Liver (tissue), 9 donors: ENCODE measurements around the gene SETD1A. TPM values are rescaled to one million over a fixed set of nuclear protein-coding genes. Genes with fewer than 3 reads are reported as not detected.

Source experiments
- DNase-seq: peaks from one replicate; pipeline ENCODE4 v3.0.0-alpha.2; 2017; ENCODE audit warnings: low spot score
- H3K27ac ChIP-seq, 2 donors: one replicate each; pipeline ENCODE4 v1.7.0; 2013; ENCODE audit warnings: inconsistent platforms in 2 of 2, low read length in 2 of 2, control low read depth in 1 of 2, low read depth in 1 of 2, mild to moderate bottlenecking in 1 of 2
- H3K27me3 ChIP-seq, 4 donors: one replicate each; pipeline versions ENCODE4 v1.6.1 to v1.7.0; 2013; ENCODE audit warnings: low read length in 3 of 4, inconsistent platforms in 1 of 4, mild to moderate bottlenecking in 1 of 4, moderate library complexity in 1 of 4; ENCODE audit not compliant: control insufficient read depth in 4 of 4, insufficient read depth in 4 of 4
- H3K36me3 ChIP-seq, 4 donors: one replicate each; pipeline versions ENCODE4 v1.6.1 to v1.7.0; 2013; ENCODE audit warnings: low read length in 3 of 4, mild to moderate bottlenecking in 3 of 4, low read depth in 1 of 4, moderate library complexity in 1 of 4; ENCODE audit not compliant: control insufficient read depth in 4 of 4, insufficient read depth in 3 of 4
- H3K4me1 ChIP-seq, 4 donors: one replicate each; pipeline versions ENCODE4 v1.6.1 to v1.7.0; 2013; ENCODE audit warnings: low read length in 3 of 4, mild to moderate bottlenecking in 3 of 4, moderate library complexity in 1 of 4; ENCODE audit not compliant: control insufficient read depth in 4 of 4, insufficient read depth in 4 of 4
- H3K4me3 ChIP-seq, 3 donors: one replicate each; pipeline versions ENCODE4 v1.6.1 to v1.7.0; 2013; ENCODE audit warnings: low read length in 3 of 3, control low read depth in 1 of 3, low read depth in 1 of 3, mild to moderate bottlenecking in 1 of 3
- H3K9ac ChIP-seq, 2 donors: one replicate each; pipeline ENCODE4 v1.7.0; 2013; ENCODE audit warnings: low read length in 2 of 2, mild to moderate bottlenecking in 2 of 2, moderate library complexity in 2 of 2, control low read depth in 1 of 2, low read depth in 1 of 2
- H3K9me3 ChIP-seq, 4 donors: one replicate each; pipeline versions ENCODE4 v1.6.1 to v1.7.0; 2013; ENCODE audit warnings: low read length in 3 of 4; ENCODE audit not compliant: control insufficient read depth in 4 of 4
- ATF3 ChIP-seq: IDR thresholded peaks from 2 replicates; pipeline ENCODE4 v1.6.1; 2016; ENCODE audit warnings: antibody characterized with exemption
- CTCF ChIP-seq: fragments of 150-350 bp; IDR thresholded peaks from 2 replicates; pipeline ENCODE4 v1.5.1; 2017; ENCODE audit warnings: improper control_type of control experiment, low read depth, low read length; ENCODE audit not compliant: missing input control
- EGR1 ChIP-seq, 2 donors: IDR thresholded peaks; 2 replicates each; pipeline ENCODE4 v1.6.1; 2016 to 2018; ENCODE audit warnings: antibody characterized with exemption in 2 of 2, low read depth in 2 of 2
- FOXA1 ChIP-seq: IDR thresholded peaks from 2 replicates; pipeline ENCODE4 v1.6.1; 2016; ENCODE audit warnings: antibody characterized with exemption
- FOXA2 ChIP-seq: IDR thresholded peaks from 2 replicates; pipeline ENCODE4 v1.6.1; 2016; ENCODE audit warnings: antibody characterized with exemption
- GABPA ChIP-seq, 2 donors: IDR thresholded peaks in 1 of 2; conservative IDR thresholded peaks in 1 of 2; 2 replicates each; pipeline ENCODE4 v1.6.1; 2016; ENCODE audit warnings: antibody characterized with exemption in 2 of 2, mild to moderate bottlenecking in 1 of 2, moderate library complexity in 1 of 2
- HNF4A ChIP-seq, 2 donors: conservative IDR thresholded peaks; 2 replicates each; pipeline ENCODE4 v1.6.1; 2016; ENCODE audit warnings: antibody characterized with exemption in 2 of 2, mild to moderate bottlenecking in 2 of 2
- JUND ChIP-seq, 2 donors: IDR thresholded peaks; 2 replicates each; pipeline ENCODE4 v1.6.1; 2016; ENCODE audit warnings: antibody characterized with exemption in 2 of 2
- MAX ChIP-seq: IDR thresholded peaks from 2 replicates; pipeline ENCODE4 v1.6.1; 2016; ENCODE audit warnings: antibody characterized with exemption
- RAD21 ChIP-seq, 2 donors: IDR thresholded peaks; 2 replicates each; pipeline ENCODE4 v1.6.1; 2016; ENCODE audit warnings: antibody characterized with exemption in 2 of 2, mild to moderate bottlenecking in 2 of 2
- RXRA ChIP-seq, 2 donors: IDR thresholded peaks; 2 replicates each; pipeline ENCODE4 v1.6.1; 2017 to 2018; ENCODE audit warnings: antibody characterized with exemption in 2 of 2, mild to moderate bottlenecking in 1 of 2
- WGBS: extraction: QIAGEN DNeasy Blood & Tissue Kit; methylation state at CpG from one replicate; pipeline ENCODE4 v1.1.7; 2013; 5-methylcytosine and 5-hydroxymethylcytosine counted together
- polyA plus RNA-seq, 2 donors: library from polyadenylated mRNA; stranded (reverse) in 1 of 2; unstranded in 1 of 2; fragments of 200-250 nt in 1 of 2; fragments of >200 nt in 1 of 2; fragmentation: Nextera tagmentation in 1 of 2; extraction: Ambion mirVana in 1 of 2; gene quantifications; one replicate each; pipeline versions ENCODE4 v1.2.1 to v1.2.3, GENCODE V29; 2013 to 2015
- total RNA-seq, 2 donors: library from RNA; depleted of rRNA; stranded (reverse); fragments of >200 nt; gene quantifications; one replicate each; pipeline ENCODE4 v1.2.3, GENCODE V29; 2014
- donor health status: healthy.
- donor health status: healthy.
- donor health status: healthy.
- donor health status: healthy.
- donor health status: healthy.

The SETD1A gene
- total and polyA plus RNA-seq, 4 donors, result 2.7 to 4.9 (median 3.7) TPM

- 26% methylated on average over 42 of the region's 42 CpGs for WGBS
- peaks cover 6 to 63% (median 45%) of the 10 kb centered on the region in 4 donors for H3K4me1 ChIP-seq
- TF ChIP-seq CTCF, result peak; percentile 4
- no peak for TF ChIP-seq GABPA (IDR thresholded peaks at IDR 0.05 in 1 of 2, conservative IDR thresholded peaks at IDR 0.05 in 1 of 2)
- TF ChIP-seq JUND (IDR thresholded peaks at IDR 0.05), result no peak
- TF ChIP-seq MAX, result no peak
Observed at GRCh38 chr16:30956601-30957455, 726 bp upstream of the SETD1A start.

GRCh38 chr16:30958175-30959079 lies 873 bp downstream of the SETD1A start:
- Histone ChIP-seq H3K27ac (peak overlapping the region; percentile 98), H3K4me1 (peaks cover 5 to 47% (median 34%) of the 10 kb centered on the region in 4 donors), H3K9ac (peak overlapping the region; percentile 23 to 64), H3K27me3 (no peaks in the 10 kb centered on the region), H3K9me3 (no peaks in the 10 kb centered on the region), H3K36me3 (peaks cover 10 to 41% (median 32%) of the 10 kb centered on the region in 4 donors), H3K4me3 (peak overlapping the region; percentile 62 to 96 (median 89))
- no peak for TF ChIP-seq ATF3
- peak; percentile 70 for DNase-seq
- WGBS, result 13% methylated on average over 55 of the region's 55 CpGs

More at GRCh38 chr16:30956601-30957455, 726 bp upstream of the SETD1A start:
- H3K27me3 ChIP-seq, result no peaks in the 10 kb centered on the region
- DNase-seq, result peak; percentile 91
- H3K9ac ChIP-seq, result peak overlapping the region; percentile 84 to 90
- peak overlapping the region; percentile 62 to 96 (median 89) for H3K4me3 ChIP-seq
- H3K9me3 ChIP-seq, result no peaks in the 10 kb centered on the region
- peaks cover 8 to 25% (median 19%) of the 10 kb centered on the region in 4 donors for H3K36me3 ChIP-seq
- peak overlapping the region; percentile 98 for H3K27ac ChIP-seq

GRCh38 chr16:30961384-30961783 lies 3.8 kb downstream of the SETD1A start:
- Histone ChIP-seq H3K9me3 (no peaks in the 10 kb centered on the region), H3K4me3 (no peak overlapping the region), H3K36me3 (peaks cover 18 to 62% (median 47%) of the 10 kb centered on the region in 4 donors), H3K27me3 (no peaks in the 10 kb centered on the region), H3K9ac (no peak overlapping the region), H3K27ac (no peak overlapping the region), H3K4me1 (peaks cover 0 to 20% (median 15%) of the 10 kb centered on the region in 4 donors)
- TF ChIP-seq RXRA (IDR thresholded peaks at IDR 0.05) (no peak), FOXA2 (no peak), RAD21 (IDR thresholded peaks at IDR 0.05) (no peak), FOXA1 (no peak), EGR1 (IDR thresholded peaks at IDR 0.05; ENCODE audit: low read depth in 2 of 2) (no peak), HNF4A (conservative IDR thresholded peaks at IDR 0.05) (no peak)
- DNase-seq, result no peak
- WGBS, result 94% methylated on average over 11 of the region's 11 CpGs
